Measurements from ENCODE around the gene TUBG1. TPM values are rescaled to one million over a fixed set of nuclear protein-coding genes. Genes with fewer than 3 reads are reported as not detected.

The TUBG1 gene
- total RNA-seq, 1 experiment from 2014 or later = 139 TPM

GRCh38 chr17:42561897-42562387 lies 47.5 kb upstream of the TUBG1 start, which contains the start of gene COASY:
TSS of gene COASY (plus strand) at chr17:42562148. CDS start at chr17:42562623, 475 bp downstream.
- Histone ChIP-seq H3K79me2 (ENCODE audit: insufficient read depth, low read length) (peaks cover 29% of the 10 kb centered on the region), H3K36me3 (ENCODE audit: control insufficient read depth in 1 of 2, insufficient read depth in 2 of 2, low read length in 2 of 2) (peaks cover 10 to 27% of the 10 kb centered on the region in 2 experiments; a peak in 3 of 4 replicates), H3K27ac (ENCODE audit: low read depth, low read length) (peak within 1 kb of the TSS; percentile 89), H3K9ac (ENCODE audit: low read length) (peak within 1 kb of the TSS; percentile 99), H3K27me3 (ENCODE audit: insufficient read depth, low read length) (no peaks in the 10 kb centered on the region), H3K4me1 (ENCODE audit: control insufficient read depth in 1 of 2, insufficient read depth in 2 of 2, low read length in 2 of 2) (peaks cover 30 to 49% of the 10 kb centered on the region in 2 experiments), H4K20me1 (ENCODE audit: insufficient read depth) (no peaks in the 10 kb centered on the region), H3K9me2 (ENCODE audit: insufficient read depth) (no peaks in the 10 kb centered on the region), H3K4me3 (replicated peaks in 1 of 2; ENCODE audit: low read depth in 1 of 2, low read length in 2 of 2) (peak within 1 kb of the TSS; percentile 99 to 100), H2AFZ (ENCODE audit: low read depth, low read length, poor library complexity, severe bottlenecking) (no peak within 1 kb of the TSS), H3K4me2 (ENCODE audit: low read length) (peak within 1 kb of the TSS; percentile 99), H3K9me3 (ENCODE audit: control insufficient read depth in 1 of 2, insufficient read depth in 1 of 2, low read depth in 1 of 2, low read length in 2 of 2) (no peaks in the 10 kb centered on the region)
- ChIA-PET CTCF (no interaction called here), RAD21 (ENCODE audit: low non-redundant PET in 1 of 2, low total read pairs in 2 of 2, uncharacterized antibody in 2 of 2, unreplicated experiment in 2 of 2) (no interaction called here), POLR2A (interaction anchor here (0.6 kb wide), 1 partner anchor 210 kb away, joined by 3 read pairs; no protein-coding TSS in a partner anchor)
- DNase-seq (ENCODE audit: low read depth, low spot score) (peak; percentile 98), ATAC-seq (peak; percentile 79)
- intact Hi-C loops (cut with micrococcal nuclease) = no loop called here
- no TSS peak for BruUV-seq (replicated peaks)
- TF ChIP-seq ZFX (IDR thresholded peaks at IDR 0.05) = no peak
- peak; percentile 83 for TF ChIP-seq YY1 (IDR thresholded peaks at IDR 0.05; ENCODE audit: extremely low read depth, insufficient replicate concordance, low read depth, low read length)
- TF ChIP-seq CEBPB (IDR thresholded peaks at IDR 0.05; ENCODE audit: low read depth) = no peak
- no peak for TF ChIP-seq CTCF (IDR thresholded peaks at IDR 0.05 in 2 of 3, conservative IDR thresholded peaks at IDR 0.05 in 1 of 3; ENCODE audit: borderline replicate concordance in 1 of 3, insufficient read depth in 1 of 3, low read depth in 2 of 3, low read length in 2 of 3)
- TF ChIP-seq MAX (IDR thresholded peaks at IDR 0.05) = peak; percentile 89
- peak; percentile 61 for TF ChIP-seq POLR2A (IDR thresholded peaks at IDR 0.05; ENCODE audit: borderline replicate concordance, extremely low read depth, insufficient read depth, insufficient read length)
- no peak for TF ChIP-seq SRF (IDR thresholded peaks at IDR 0.05; ENCODE audit: low read depth)
- peak; percentile 86 for TF ChIP-seq SP1 (IDR thresholded peaks at IDR 0.05; ENCODE audit: low read depth)
- no peak for TF ChIP-seq ATF3 (IDR thresholded peaks at IDR 0.05)
- no peak for TF ChIP-seq TCF7L2 (IDR thresholded peaks at IDR 0.05; ENCODE audit: borderline replicate concordance, extremely low read depth, insufficient read depth, insufficient read length)
- TF ChIP-seq CBX3 (IDR thresholded peaks at IDR 0.05; ENCODE audit: low read depth) = no peak; the same call in 1 of the 2 replicates
- peak; percentile 81 for TF ChIP-seq POLR2AphosphoS5 (IDR thresholded peaks at IDR 0.05; ENCODE audit: low read depth, low read length)
- no peak for TF ChIP-seq EZH2 (IDR thresholded peaks at IDR 0.05)
- TF ChIP-seq EGR1 (IDR thresholded peaks at IDR 0.05; ENCODE audit: low read depth) = no peak
- no peak for TF ChIP-seq FOSL1 (IDR thresholded peaks at IDR 0.05; ENCODE audit: low read depth)
- no peak for TF ChIP-seq ZNF274 (IDR thresholded peaks at IDR 0.05; ENCODE audit: low read depth, low read length)
- no peak; the same call in 1 of the 2 replicates for TF ChIP-seq ELF1 (IDR thresholded peaks at IDR 0.05; ENCODE audit: borderline replicate concordance, low read depth)
- TF ChIP-seq JUND (IDR thresholded peaks at IDR 0.05) = no peak
- no peak for TF ChIP-seq RAD21 (IDR thresholded peaks at IDR 0.05; ENCODE audit: low read depth)
- TF ChIP-seq REST (IDR thresholded peaks at IDR 0.05; ENCODE audit: low read depth) = no peak
- TF ChIP-seq ZBTB33 (IDR thresholded peaks at IDR 0.05; ENCODE audit: extremely low read depth, insufficient replicate concordance, low read length) = peak; percentile 100
